Upper lobe of left lung (tissue), 4 donors: Measurements from ENCODE around the gene HOMEZ.

ENCODE experiments used
- CTCF ChIP-seq, 6 experiments: fragments of 450-650 bp in 4 of 6; fragments of 200-600 bp in 2 of 6; sonication (generic) in 2 of 6; IDR thresholded peaks; one replicate each; pipeline ENCODE4 v1.5.1; 2016 to 2019; ENCODE audit warnings: antibody characterized with exemption in 6 of 6
- EP300 ChIP-seq, 4 donors: sonication (generic); formaldehyde crosslinking; IDR thresholded peaks; one replicate each; pipeline ENCODE4 v1.5.1; 2017; ENCODE audit warnings: antibody characterized with exemption in 4 of 4, control low read depth in 2 of 4
- POLR2A ChIP-seq, 4 donors: fragments of 450-650 bp; IDR thresholded peaks; one replicate each; pipeline ENCODE4 v1.5.1; 2016 to 2017; ENCODE audit warnings: antibody characterized with exemption in 4 of 4, mild to moderate bottlenecking in 2 of 4
- POLR2AphosphoS5 ChIP-seq, 2 donors: sonication (generic); formaldehyde crosslinking; IDR thresholded peaks; one replicate each; pipeline ENCODE4 v1.5.1; 2017; ENCODE audit warnings: antibody characterized with exemption in 2 of 2

DNA sequence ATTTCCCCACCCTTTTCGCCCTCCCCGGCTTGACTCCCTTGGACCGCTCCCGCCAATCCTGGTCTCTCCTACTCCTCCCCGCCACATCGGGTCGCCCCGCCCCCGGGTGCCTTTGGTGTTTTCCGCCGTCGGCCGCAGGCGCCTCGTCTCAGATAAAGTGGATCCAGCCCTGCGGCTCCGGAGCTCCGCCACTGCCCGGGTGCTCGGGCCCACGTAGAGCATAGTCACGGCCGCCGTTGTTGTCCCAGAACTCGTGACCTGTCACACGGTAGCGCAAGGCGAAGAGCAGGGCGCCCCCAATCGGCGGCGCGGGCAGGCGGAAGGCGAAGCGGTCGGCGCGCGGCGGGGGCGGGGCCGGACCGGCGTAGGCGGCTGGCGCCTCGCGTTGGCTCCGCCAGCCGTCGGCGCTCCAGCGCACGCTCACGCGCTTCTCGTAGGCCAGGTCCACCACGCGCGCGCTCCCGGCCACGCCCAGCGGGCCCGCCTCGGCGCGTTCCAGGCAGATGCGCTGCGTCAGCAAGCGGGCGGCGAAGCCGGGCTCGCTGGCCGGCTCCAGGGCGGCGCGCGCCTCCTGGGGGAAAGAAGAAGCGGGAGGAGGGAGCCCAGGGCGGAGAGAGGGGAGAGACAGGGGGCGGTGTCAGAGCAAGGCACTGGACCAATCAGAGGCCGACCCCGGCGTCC is 15.5 kb upstream of the HOMEZ start:
- peak; percentile 48 to 98 (median 96) for TF ChIP-seq CTCF (IDR thresholded peaks at IDR 0.05)
- peak in 3 of 4 donors; percentile 4 to 81 (median 44) for TF ChIP-seq POLR2A (IDR thresholded peaks at IDR 0.05)
- TF ChIP-seq EP300 (IDR thresholded peaks at IDR 0.05) = peak in 2 of 4 donors; percentile 21 to 71
- TF ChIP-seq POLR2AphosphoS5 (IDR thresholded peaks at IDR 0.05) = peak; percentile 80 to 89
